Urinary bladder (tissue), 2 donors: ENCODE data around the gene AASDHPPT. TPM values are rescaled to one million over a fixed set of nuclear protein-coding genes. Genes with fewer than 3 reads are reported as not detected.

Source experiments
- polyA plus RNA-seq: library from polyadenylated mRNA; stranded (reverse); fragments of 200-250 nt; gene quantifications from one replicate; pipeline ENCODE4 v1.2.3, GENCODE V29; 2013
- total RNA-seq: library from RNA; depleted of rRNA; stranded (reverse); fragments of >200 nt; gene quantifications from one replicate; pipeline ENCODE4 v1.2.3, GENCODE V29; 2014
- donor health status: healthy.

The AASDHPPT gene
- total and polyA plus RNA-seq, 2 donors: 17.8 to 64.6 TPM

Other genes starting within 250 kb of the AASDHPPT start
- 49.8 TPM for gene MSANTD4, start 55.4 kb upstream of the AASDHPPT start, total RNA-seq
- gene MSANTD4, start 55.4 kb upstream of the AASDHPPT start, polyA plus RNA-seq: 17.0 TPM
- gene KBTBD3, start 315 bp upstream of the AASDHPPT start, total RNA-seq: 20.1 TPM
- 4.6 TPM for gene KBTBD3, start 315 bp upstream of the AASDHPPT start, polyA plus RNA-seq